GM21360 (cell line): ENCODE measurements around the gene CYP1A2.
"Not testable (repeated sequence)": the region's sequence is repeated elsewhere in the genome, so short reads cannot be mapped to it uniquely, and the experiment has no call there.

Experiments
- ATAC-seq: cut with Tn5 transposase; IDR thresholded peaks from one replicate; pipeline ENCODE4 v1.9.1; 2021; ENCODE audit warnings: mild to moderate bottlenecking, moderate library complexity; ENCODE audit not compliant: unreplicated experiment

Gene CYP1A2

DNA sequence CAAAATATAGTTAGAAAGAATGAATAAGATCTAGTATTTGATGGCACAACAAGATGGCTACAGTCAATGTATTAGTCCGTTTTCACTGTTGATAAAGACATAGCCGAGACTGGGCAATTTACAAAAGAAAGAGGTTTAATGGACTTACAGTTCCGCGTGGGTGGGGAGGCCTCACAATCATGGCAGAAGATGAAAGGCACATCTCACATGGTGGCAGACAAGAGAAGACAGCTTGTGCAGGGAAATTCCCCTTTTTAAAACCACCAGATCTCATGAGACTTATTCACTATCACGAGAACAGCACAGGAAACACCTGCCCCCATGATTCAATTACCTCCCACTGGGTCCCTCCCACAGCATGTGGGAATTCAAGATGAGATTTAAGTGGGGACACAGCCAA is 10.4 kb upstream of the CYP1A2 start:
- not testable (repeated sequence) for ATAC-seq

DNA sequence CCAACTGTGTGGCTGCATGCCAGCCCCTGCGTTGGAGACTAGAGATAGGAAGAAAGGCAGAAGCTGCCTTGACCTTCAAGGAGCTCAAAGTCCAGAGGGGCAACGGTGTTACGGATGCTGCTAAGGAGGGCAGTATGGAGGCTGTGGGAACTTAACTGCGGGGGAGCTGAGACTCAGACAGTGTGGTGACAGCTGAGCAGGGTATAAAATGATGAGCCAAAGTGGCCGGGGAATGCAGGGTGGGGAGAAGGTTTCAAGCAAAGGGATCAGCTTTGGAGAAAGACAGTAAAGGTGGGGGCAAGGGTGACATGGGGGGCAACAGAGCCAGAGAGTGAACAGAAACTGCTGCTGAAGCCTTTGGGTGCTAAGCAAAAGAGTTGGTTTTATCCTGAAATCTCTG is 6.2 kb upstream of the CYP1A2 start:
- ATAC-seq, result no peak

GRCh38 chr15:74746389-74746788 is 2.3 kb upstream of the CYP1A2 start:
- ATAC-seq, result no peak

- ATAC-seq, result no peak
Measured at GRCh38 chr15:74749832-74750231, 1.2 kb downstream of the CYP1A2 start.

DNA sequence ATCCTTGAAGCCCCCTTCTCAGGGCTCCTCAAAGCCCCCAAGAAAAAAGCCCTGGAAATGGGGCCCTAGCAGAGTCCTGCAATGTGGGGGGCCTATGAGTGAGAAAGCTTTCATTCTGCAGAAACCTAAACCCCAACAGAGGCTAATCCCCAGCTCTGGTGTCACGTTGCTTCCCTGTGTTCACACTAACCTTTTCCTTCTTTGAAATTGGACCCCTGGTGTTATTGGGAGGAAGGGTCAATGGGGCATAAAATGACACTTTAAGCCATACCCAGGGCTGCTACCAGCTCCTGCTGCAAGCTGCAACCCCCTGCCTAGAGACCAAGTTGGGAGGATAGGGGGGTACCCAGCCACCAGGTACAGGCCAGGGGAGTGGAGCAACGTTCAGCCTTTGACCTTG is 2.1 kb downstream of the CYP1A2 start:
- ATAC-seq, result no peak

- no peak for ATAC-seq
Measured at GRCh38 chr15:74752011-74752410, 3.4 kb downstream of the CYP1A2 start.

DNA sequence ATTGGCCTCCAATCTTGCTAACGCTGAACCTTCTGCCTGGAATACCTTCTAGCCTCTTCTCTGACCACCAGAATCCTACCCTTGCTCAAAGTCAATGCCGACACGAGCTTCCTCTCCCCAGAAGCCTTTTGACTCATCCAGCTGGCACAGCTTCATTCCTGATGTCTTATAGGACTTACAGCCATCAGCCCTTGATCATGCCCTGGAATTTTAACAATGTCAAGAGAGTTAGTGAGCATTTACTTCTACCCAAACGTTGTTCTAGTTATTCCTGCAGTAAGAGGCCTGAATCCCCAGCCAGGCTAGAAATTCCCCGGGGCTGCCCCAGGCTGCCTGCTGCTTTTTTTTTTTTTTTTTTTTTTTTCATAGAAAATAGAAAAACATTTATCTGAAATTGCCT is 3.9 kb downstream of the CYP1A2 start:
- no peak for ATAC-seq

DNA sequence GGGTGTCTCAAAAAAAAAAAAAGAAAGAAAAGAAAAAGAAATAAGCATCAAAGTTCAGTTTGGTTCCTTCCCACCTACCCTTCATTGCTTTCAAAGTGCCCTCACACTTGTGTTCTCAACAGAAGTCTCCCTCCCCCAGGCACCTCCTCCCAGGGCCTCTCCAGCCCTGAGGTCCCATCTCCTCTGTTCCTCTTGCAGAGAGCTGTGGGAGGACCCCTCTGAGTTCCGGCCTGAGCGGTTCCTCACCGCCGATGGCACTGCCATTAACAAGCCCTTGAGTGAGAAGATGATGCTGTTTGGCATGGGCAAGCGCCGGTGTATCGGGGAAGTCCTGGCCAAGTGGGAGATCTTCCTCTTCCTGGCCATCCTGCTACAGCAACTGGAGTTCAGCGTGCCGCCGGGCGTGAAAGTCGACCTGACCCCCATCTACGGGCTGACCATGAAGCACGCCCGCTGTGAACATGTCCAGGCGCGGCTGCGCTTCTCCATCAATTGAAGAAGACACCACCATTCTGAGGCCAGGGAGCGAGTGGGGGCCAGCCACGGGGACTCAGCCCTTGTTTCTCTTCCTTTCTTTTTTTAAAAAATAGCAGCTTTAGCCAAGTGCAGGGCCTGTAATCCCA is 6.1 kb downstream of the CYP1A2 start:
- ATAC-seq, result no peak

- no peak for ATAC-seq
Measured at GRCh38 chr15:74758736-74759135, 10.1 kb downstream of the CYP1A2 start.

DNA sequence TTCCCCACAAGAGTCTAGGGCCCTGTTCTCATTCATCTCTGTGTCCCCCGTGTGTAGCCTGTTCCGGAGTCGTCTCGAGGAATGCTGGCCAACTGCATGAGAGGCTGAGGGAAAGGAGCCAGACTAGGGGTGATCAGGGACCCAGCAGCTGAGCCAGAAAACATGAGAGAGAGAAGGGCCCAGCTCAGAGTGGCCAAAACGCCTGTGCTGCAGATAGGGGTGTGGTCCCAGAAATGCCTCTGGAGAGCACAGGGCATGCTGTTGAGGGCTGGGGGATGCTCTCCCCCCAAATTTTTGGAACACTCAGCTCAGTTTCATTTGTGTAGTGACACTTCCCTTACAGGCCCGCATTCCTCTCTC is 14.1 kb downstream of the CYP1A2 start:
- ATAC-seq, result no peak

DNA sequence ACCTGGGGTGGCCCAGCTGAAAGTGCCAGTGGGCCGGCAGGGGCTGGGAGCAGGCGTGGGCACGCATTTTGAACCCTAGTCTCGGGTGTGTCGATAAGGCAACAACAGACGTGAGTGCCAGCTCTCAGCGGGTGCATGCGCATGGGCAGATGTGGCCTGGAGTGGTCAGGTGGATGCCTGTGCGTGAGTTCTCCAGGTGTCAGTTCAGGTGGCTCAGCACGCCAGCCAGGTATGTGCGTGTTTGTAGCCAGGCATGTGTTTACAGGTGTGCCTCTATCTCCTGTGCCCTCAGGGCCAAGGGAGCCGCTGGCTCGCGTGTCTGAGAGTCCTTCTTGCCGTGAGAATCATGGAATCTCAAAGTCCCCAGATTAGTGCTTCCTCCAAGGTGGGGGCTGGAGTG is 14.8 kb downstream of the CYP1A2 start:
- no peak for ATAC-seq

GRCh38 chr15:74767167-74768098 is 18.8 kb downstream of the CYP1A2 start:
- no peak for ATAC-seq

DNA sequence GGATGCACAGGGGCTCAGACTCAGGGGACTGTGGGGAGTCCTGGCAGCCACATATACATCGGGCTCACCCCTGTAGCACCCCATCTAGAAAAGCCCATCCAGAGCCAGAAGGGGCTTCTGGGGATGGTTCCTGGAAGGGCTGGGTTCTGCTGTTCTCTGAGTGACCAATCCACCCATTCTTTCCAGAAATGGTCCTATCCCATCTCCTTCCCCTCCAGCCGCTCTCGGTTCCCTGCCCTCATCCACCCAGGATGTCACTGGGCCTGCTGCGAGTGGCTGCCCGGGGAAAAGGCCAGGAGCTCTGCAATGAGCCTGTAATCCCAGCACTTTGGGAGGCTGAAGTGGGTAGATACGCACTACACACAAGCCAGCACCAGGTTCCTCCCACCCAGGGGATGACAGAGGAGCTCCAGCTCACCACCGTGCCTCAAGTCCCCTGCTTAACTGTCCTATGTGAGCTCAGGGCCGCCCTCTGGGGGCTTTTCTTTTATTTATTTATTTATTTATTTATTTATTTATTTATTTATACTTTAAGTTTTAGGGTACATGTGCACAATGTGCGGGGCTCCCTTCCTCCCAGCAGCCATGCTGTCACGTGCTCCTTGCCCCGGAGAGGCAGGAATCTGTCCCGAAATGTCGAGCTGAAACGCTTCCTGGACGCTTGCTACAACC is 19.6 kb downstream of the CYP1A2 start:
- ATAC-seq, result no peak

- no peak for ATAC-seq
Measured at GRCh38 chr15:74768771-74769342, 20.2 kb downstream of the CYP1A2 start.

DNA sequence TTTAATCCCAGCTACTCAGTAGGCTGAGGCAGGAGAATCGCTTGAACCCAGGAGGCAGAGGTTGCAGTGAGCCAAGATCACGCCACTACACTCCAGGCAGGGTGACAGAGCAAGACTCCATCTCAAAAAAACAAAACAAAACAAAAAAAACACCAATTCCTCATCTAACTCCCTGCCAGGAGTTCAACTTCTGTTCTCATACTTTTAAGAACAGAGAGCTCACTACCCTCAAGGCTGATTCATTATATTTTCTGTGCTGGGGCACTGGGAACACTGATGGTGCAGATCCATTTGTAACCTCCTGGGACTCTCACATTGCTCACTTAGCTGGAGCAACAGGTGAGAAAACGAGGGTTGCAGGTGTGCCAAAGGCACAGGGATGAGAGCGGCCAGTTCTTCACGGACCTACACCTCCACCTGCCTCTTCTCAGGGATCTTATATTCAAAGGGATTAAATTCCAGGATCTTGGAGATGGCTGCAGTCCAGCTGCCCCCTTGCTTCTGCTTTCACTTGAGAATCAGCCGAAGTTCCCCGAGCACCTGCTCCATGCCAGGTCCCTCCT is 20.9 kb downstream of the CYP1A2 start:
- ATAC-seq, result no peak

GRCh38 chr15:74770211-74770903 is 21.7 kb downstream of the CYP1A2 start:
- no peak for ATAC-seq

DNA sequence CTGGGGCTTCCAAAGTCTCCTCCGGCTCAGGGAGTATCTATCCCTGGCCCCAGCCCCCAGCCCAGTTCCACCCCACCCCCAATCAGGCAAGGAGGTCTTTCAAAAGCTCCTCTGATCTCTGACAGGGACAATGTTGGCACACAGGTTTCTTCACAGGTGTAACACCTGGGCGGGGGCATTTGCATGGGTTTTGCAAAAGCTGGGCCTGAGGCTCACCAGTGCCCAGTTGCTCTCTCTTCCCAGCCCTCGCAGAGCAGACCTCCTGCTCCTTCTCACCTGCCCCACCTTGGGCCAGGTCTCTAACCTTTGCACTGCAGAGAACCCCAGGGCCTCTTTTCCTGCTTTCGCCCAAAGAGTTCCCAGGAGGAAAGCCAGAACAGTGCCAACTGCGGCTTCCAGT is 24.7 kb downstream of the CYP1A2 start:
- ATAC-seq, result no peak

- ATAC-seq, result no peak
Measured at GRCh38 chr15:74773731-74774252, 25.1 kb downstream of the CYP1A2 start.

DNA sequence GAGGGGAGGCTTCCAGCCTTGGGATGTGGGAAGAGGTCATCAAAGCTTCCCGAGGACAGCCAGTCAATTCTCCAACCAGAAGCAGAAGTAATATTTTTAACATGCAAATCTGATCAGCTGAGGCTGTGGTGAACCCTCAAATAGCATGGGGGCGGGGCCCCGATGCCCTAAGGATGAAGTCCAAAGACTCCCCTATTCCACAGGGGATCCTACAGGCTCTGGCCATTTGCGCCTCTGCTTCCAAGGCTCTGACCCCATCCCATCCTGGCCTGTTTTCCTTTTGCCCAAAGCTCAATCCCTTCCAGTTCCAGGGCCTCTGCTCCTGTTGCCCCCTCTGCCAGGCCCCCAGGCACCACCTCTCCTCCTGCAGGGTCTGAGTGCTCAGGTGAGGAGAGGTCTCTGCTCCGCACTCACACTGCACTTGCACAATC is 26.5 kb downstream of the CYP1A2 start:
- ATAC-seq, result no peak

- no peak for ATAC-seq
Measured at GRCh38 chr15:74775894-74776293, 27.2 kb downstream of the CYP1A2 start.
